H1 (cell line): Measurements from ENCODE around the gene SBF2. TPM values are rescaled to one million over a fixed set of nuclear protein-coding genes. Genes with fewer than 3 reads are reported as not detected.

Source experiments
- CTCF ChIA-PET: fragments of 300-600 bp; sonication (Branson Sonifier 250); formaldehyde crosslinking; loops from one replicate; lab custom pipeline; 2021; ENCODE audit not compliant: partially characterized antibody; lab: Charles Lee
- POLR2A ChIA-PET: fragments of 300-600 bp; sonication (Branson Sonifier 250); formaldehyde crosslinking; loops from one replicate; lab custom pipeline; 2021; ENCODE audit warnings: inconsistent platforms; ENCODE audit not compliant: partially characterized antibody; lab: Charles Lee
- DNase-seq, 2 experiments: peaks; one replicate each; pipeline versions ENCODE4 v3.0.0 to v3.0.0-alpha.2; 2010 to 2022; ENCODE audit warnings: low spot score in 2 of 2, low read depth in 1 of 2, mixed read lengths in 1 of 2
- FAIRE-seq: peaks from 2 replicates; lab custom pipeline; 2011; peaks lifted over from hg19 to GRCh38; lab: Jason Lieb, UNC
- H2AFZ ChIP-seq: 2 replicates; pipeline ENCODE4 v1.8.1; 2012; ENCODE audit warnings: low read length, inconsistent platforms
- H2AK5ac ChIP-seq: 2 replicates; pipeline ENCODE4 v1.6.1; 2013; ENCODE audit warnings: low read depth, low read length
- H2BK120ac ChIP-seq: replicated peaks from 2 replicates; pipeline ENCODE3; 2013; ENCODE audit warnings: low read depth, low read length, inconsistent platforms
- H2BK12ac ChIP-seq: 2 replicates; pipeline ENCODE4 v1.6.1; 2013; ENCODE audit warnings: low read depth, low read length
- H2BK15ac ChIP-seq: 2 replicates; pipeline ENCODE4 v1.6.1; 2013; ENCODE audit warnings: low read length
- H2BK20ac ChIP-seq: 2 replicates; pipeline ENCODE4 v1.6.1; 2013; ENCODE audit warnings: low read length
- H2BK5ac ChIP-seq: 2 replicates; pipeline ENCODE4 v1.6.1; 2013; ENCODE audit warnings: low read depth, low read length
- H3K14ac ChIP-seq: 2 replicates; pipeline ENCODE4 v1.6.1; 2013; ENCODE audit warnings: inconsistent platforms; ENCODE audit not compliant: insufficient read length
- H3K18ac ChIP-seq: 2 replicates; pipeline ENCODE4 v1.6.1; 2013; ENCODE audit warnings: low read length; ENCODE audit errors: extremely low read depth
- H3K23ac ChIP-seq: 2 replicates; pipeline ENCODE4 v1.6.1; 2013; ENCODE audit warnings: inconsistent platforms; ENCODE audit not compliant: insufficient read length
- H3K23me2 ChIP-seq: 2 replicates; pipeline ENCODE4 v1.6.1; 2013; ENCODE audit warnings: low read depth, low read length
- H3K27ac ChIP-seq: 2 replicates; pipeline ENCODE4 v1.6.1; 2011; ENCODE audit warnings: low read depth, low read length, inconsistent platforms
- H3K27me3 ChIP-seq, 4 experiments: replicated peaks in 1 of 4; 1 replicate in 1 of 4; 2 replicates in 3 of 4; pipeline versions ENCODE4 v1.6.1 to v1.8.1; 2011 to 2013; ENCODE audit warnings: low read length in 3 of 4, mild to moderate bottlenecking in 3 of 4, inconsistent platforms in 2 of 4, mixed read lengths in 2 of 4, moderate library complexity in 1 of 4; ENCODE audit not compliant: control insufficient read depth in 3 of 4, insufficient read depth in 3 of 4; ENCODE audit errors: extremely low read depth in 1 of 4
- H3K36me3 ChIP-seq, 4 experiments: 2 replicates each; pipeline versions ENCODE4 v1.6.1 to v1.8.1; 2011 to 2013; ENCODE audit warnings: mild to moderate bottlenecking in 4 of 4, low read length in 3 of 4, moderate library complexity in 2 of 4, control low read depth in 1 of 4, inconsistent platforms in 1 of 4; ENCODE audit not compliant: insufficient read depth in 4 of 4, control insufficient read depth in 2 of 4
- H3K4ac ChIP-seq: replicated peaks from 2 replicates; pipeline ENCODE3; 2013; ENCODE audit warnings: low read length, low read depth, mixed read lengths, inconsistent platforms; ENCODE audit not compliant: insufficient read length
- H3K4me1 ChIP-seq, 4 experiments: replicated peaks in 1 of 4; 1 replicate in 1 of 4; 2 replicates in 3 of 4; pipeline versions ENCODE4 v1.6.1 to v1.8.1; 2011 to 2013; ENCODE audit warnings: low read length in 3 of 4, inconsistent platforms in 2 of 4, mixed read lengths in 1 of 4; ENCODE audit not compliant: insufficient read depth in 4 of 4, control insufficient read depth in 3 of 4
- H3K4me2 ChIP-seq, 2 experiments: 2 replicates each; pipeline versions ENCODE4 v1.6.1 to v1.8.1; 2011 to 2013; ENCODE audit warnings: low read depth in 2 of 2, low read length in 2 of 2, control low read depth in 1 of 2, inconsistent platforms in 1 of 2, mild to moderate bottlenecking in 1 of 2; ENCODE audit not compliant: insufficient read depth in 1 of 2
- H3K4me3 ChIP-seq, 4 experiments: fragments of 200-600, 300-600 bp in 1 of 4; sonication (generic), shearing (Covaris generic), sonication (Bioruptor Twin) in 1 of 4; 2 replicates each; pipeline versions ENCODE4 v1.5.1 to v1.8.1; 2011 to 2016; ENCODE audit warnings: low read length in 4 of 4, low read depth in 3 of 4, control low read depth in 2 of 4, inconsistent platforms in 2 of 4, mild to moderate bottlenecking in 2 of 4, mixed read lengths in 1 of 4, moderate library complexity in 1 of 4; ENCODE audit not compliant: insufficient read depth in 2 of 4; ENCODE audit errors: extremely low read depth in 1 of 4
- H3K56ac ChIP-seq: replicated peaks from 2 replicates; pipeline ENCODE3; 2013; ENCODE audit warnings: low read depth, mild to moderate bottlenecking, mixed read lengths, low read length, inconsistent platforms; ENCODE audit not compliant: insufficient read length
- H3K79me1 ChIP-seq: 2 replicates; pipeline ENCODE4 v1.6.1; 2013; ENCODE audit warnings: low read depth, low read length, control low read depth
- H3K79me2 ChIP-seq, 2 experiments: 2 replicates each; pipeline versions ENCODE4 v1.6.1 to v1.8.1; 2012 to 2013; ENCODE audit warnings: low read length in 2 of 2, mild to moderate bottlenecking in 2 of 2, inconsistent platforms in 1 of 2; ENCODE audit not compliant: insufficient read depth in 2 of 2, control insufficient read depth in 1 of 2
- H3K9ac ChIP-seq, 4 experiments: replicated peaks in 1 of 4; 1 replicate in 1 of 4; 2 replicates in 3 of 4; pipeline versions ENCODE4 v1.6.1 to v1.8.1; 2011 to 2013; ENCODE audit warnings: low read depth in 3 of 4, low read length in 3 of 4, control low read depth in 2 of 4, mild to moderate bottlenecking in 2 of 4, moderate library complexity in 2 of 4, inconsistent platforms in 1 of 4; ENCODE audit errors: extremely low read depth in 1 of 4
- H3K9me3 ChIP-seq, 2 experiments: 2 replicates each; pipeline versions ENCODE4 v1.6.1 to v1.8.1; 2012 to 2013; ENCODE audit warnings: mild to moderate bottlenecking in 2 of 2, moderate library complexity in 2 of 2, control low read depth in 1 of 2, inconsistent platforms in 1 of 2, low read depth in 1 of 2, low read length in 1 of 2, mixed read lengths in 1 of 2; ENCODE audit not compliant: insufficient read depth in 2 of 2
- H4K20me1 ChIP-seq, 2 experiments: replicated peaks in 1 of 2; 2 replicates each; pipeline versions ENCODE3 to v1.8.1; 2011 to 2013; ENCODE audit warnings: inconsistent platforms in 2 of 2, low read length in 2 of 2, mild to moderate bottlenecking in 1 of 2; ENCODE audit not compliant: insufficient read depth in 2 of 2, control insufficient read depth in 1 of 2
- H4K5ac ChIP-seq: 2 replicates; pipeline ENCODE4 v1.6.1; 2013; ENCODE audit warnings: low read length, low read depth, mixed read lengths, inconsistent platforms; ENCODE audit not compliant: insufficient read length
- H4K8ac ChIP-seq: 2 replicates; pipeline ENCODE4 v1.8.0; 2013; ENCODE audit warnings: mild to moderate bottlenecking, moderate library complexity, low read length, inconsistent platforms; ENCODE audit not compliant: insufficient read depth; ENCODE audit errors: extremely low read depth
- H4K91ac ChIP-seq: replicated peaks from 2 replicates; pipeline ENCODE3; 2013; ENCODE audit warnings: low read length, mixed read lengths, inconsistent platforms; ENCODE audit not compliant: insufficient read length
- BCL11A ChIP-seq, 2 experiments: IDR thresholded peaks; one replicate each; pipeline ENCODE4 v1.6.1; 2011; ENCODE audit warnings: low read depth in 2 of 2, low read length in 2 of 2, mild to moderate bottlenecking in 2 of 2
- BRCA1 ChIP-seq: IDR thresholded peaks from 2 replicates; pipeline ENCODE4 v1.6.1; 2012; ENCODE audit warnings: low read depth, low read length, improper control_type of control experiment
- CTBP2 ChIP-seq: IDR thresholded peaks from 2 replicates; pipeline ENCODE4 v1.7.0; 2011; ENCODE audit warnings: borderline replicate concordance, mild to moderate bottlenecking, moderate library complexity, mixed read lengths, low read length; ENCODE audit not compliant: insufficient read depth, insufficient read length
- EGR1 ChIP-seq: IDR thresholded peaks from 2 replicates; pipeline ENCODE4 v1.6.1; 2011; ENCODE audit warnings: low read depth, low read length, borderline replicate concordance
- FOSL1 ChIP-seq: IDR thresholded peaks from 2 replicates; pipeline ENCODE4 v1.6.1; 2011; ENCODE audit warnings: mild to moderate bottlenecking, low read depth, low read length, moderate library complexity; ENCODE audit not compliant: insufficient read depth
- POU5F1 ChIP-seq: IDR thresholded peaks from 2 replicates; pipeline ENCODE4 v1.6.1; 2011; ENCODE audit warnings: low read depth, mild to moderate bottlenecking, low read length, moderate library complexity
- RXRA ChIP-seq: IDR thresholded peaks from 2 replicates; pipeline ENCODE4 v1.6.1; 2011; ENCODE audit warnings: low read depth, mild to moderate bottlenecking, low read length, moderate library complexity; ENCODE audit not compliant: insufficient read depth
- SAP30 ChIP-seq: fragments of 300-600 bp; sonication (generic); IDR thresholded peaks from 2 replicates; pipeline ENCODE4 v1.7.1; 2012; ENCODE audit warnings: low read length, moderate library complexity, mild to moderate bottlenecking, inconsistent platforms; ENCODE audit not compliant: insufficient read depth, insufficient replicate concordance
- TAF7 ChIP-seq: optimal IDR thresholded peaks from 2 replicates; pipeline ENCODE3; 2011; ENCODE audit warnings: low read depth, mild to moderate bottlenecking, inconsistent platforms, low read length, moderate library complexity, borderline replicate concordance
- TBP ChIP-seq: IDR thresholded peaks from 2 replicates; pipeline ENCODE4 v1.6.1; 2011; ENCODE audit warnings: low read depth, low read length, improper control_type of control experiment
- TCF12 ChIP-seq: IDR thresholded peaks from 2 replicates; pipeline ENCODE4 v1.6.1; 2011; ENCODE audit warnings: low read depth, mild to moderate bottlenecking, low read length
- TEAD4 ChIP-seq: IDR thresholded peaks from 2 replicates; pipeline ENCODE4 v1.6.1; 2012; ENCODE audit warnings: low read depth, low read length, inconsistent platforms, mixed read lengths
- ZNF274 ChIP-seq: IDR thresholded peaks from 2 replicates; pipeline ENCODE4 v1.7.0; 2012; ENCODE audit warnings: low read length, borderline replicate concordance; ENCODE audit errors: extremely low read depth
- WGBS, 2 experiments: shearing (Covaris generic) in 1 of 2; methylation state at CpG; one replicate each; pipeline versions ENCODE4 v1.1.6 to v1.1.7; 2013 to 2015; ENCODE audit warnings: low lambda C conversion rate in 2 of 2, mixed read lengths in 2 of 2, inconsistent platforms in 1 of 2, low coverage in 1 of 2, missing lambda C conversion rate in 1 of 2; ENCODE audit not compliant: insufficient replicate concordance in 2 of 2, insufficient coverage in 1 of 2, insufficient read length in 1 of 2; ENCODE audit errors: extremely low coverage in 1 of 2, missing lambda C conversion rate in 1 of 2; 5-methylcytosine and 5-hydroxymethylcytosine counted together
- polyA plus RNA-seq, 7 experiments: library from polyadenylated mRNA; depleted of rRNA in 3 of 7; stranded (reverse) in 5 of 7; unstranded in 2 of 7; fragments of >200 nt in 5 of 7; fragments of 200-250 nt in 2 of 7; gene quantifications; 1 replicate in 5 of 7; 2 replicates in 1 of 7; 4 replicates in 1 of 7; pipeline versions ENCODE4 v1.2.1 to v1.2.3, GENCODE V29; 2011 to 2013; ENCODE audit warnings: missing spikeins in 2 of 7, mixed read lengths in 2 of 7
- total RNA-seq: library from RNA; stranded (reverse); fragmentation: NEBNext Ultra II Directional; extraction: Animal tissue kit (Norgen Biotek cat#: 25700); gene quantifications from 2 replicates; pipeline ENCODE4 v1.2.1, GENCODE V29; 2021
- TF ChIP-seq, protein P1 (sequence below): IDR thresholded peaks from 2 replicates; pipeline ENCODE4 v1.6.1; 2011; ENCODE audit warnings: low read depth, mild to moderate bottlenecking, low read length; ENCODE audit not compliant: insufficient read depth

SBF2 gene
- total and polyA plus RNA-seq, 2 of the 8 experiments (the other 6 are each of a cell fraction or from before 2014, with no cell fraction given), result 36.7 to 50.5 TPM

DNA sequence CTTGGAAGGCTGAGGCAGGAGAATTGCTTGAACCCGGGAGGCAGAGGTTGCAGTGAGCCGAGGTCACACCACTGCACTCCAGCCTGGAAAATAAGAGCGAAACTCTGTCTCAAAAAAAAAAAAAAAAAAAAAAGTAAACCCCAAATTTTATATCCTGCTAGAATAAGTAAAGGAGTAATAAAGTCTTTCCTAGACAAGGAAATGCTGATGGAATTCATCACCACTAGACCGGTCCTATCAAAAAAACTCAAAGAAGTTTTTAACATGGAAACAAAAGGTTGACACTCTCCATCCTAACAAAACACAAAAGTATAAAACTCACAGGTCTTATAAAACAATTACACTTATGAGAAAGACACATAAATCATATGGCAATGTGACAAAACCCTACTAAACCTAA is 213.9 kb downstream of the SBF2 start:
- Histone ChIP-seq H3K4me3 (no peak overlapping the region), H3K79me1 (no peaks in the 10 kb centered on the region), H3K4me1 (peaks cover 0 to 4% (median 0%) of the 10 kb centered on the region in 4 experiments; a peak in 4 of 7 replicates), H2BK15ac (no peak overlapping the region), H2AK5ac (no peak overlapping the region), H3K14ac (no peak overlapping the region), H2BK20ac (no peak overlapping the region), H3K27me3 (no peaks in the 10 kb centered on the region), H4K20me1 (no peaks in the 10 kb centered on the region), H4K8ac (no peak overlapping the region), H2BK5ac (no peak overlapping the region), H3K27ac (no peak overlapping the region), H3K4ac (no peak overlapping the region), H4K91ac (no peak overlapping the region), H2BK120ac (no peak overlapping the region), H4K5ac (no peak overlapping the region), H2AFZ (no peak overlapping the region), H3K9me3 (0 out of 4 replicates have a peak, but pooled peaks cover 0 to 4% of the 10 kb centered on the region in 2 experiments), H3K9ac (no peak overlapping the region), H3K4me2 (no peak overlapping the region), H3K18ac (no peak overlapping the region), H3K36me3 (no peaks in the 10 kb centered on the region), H3K56ac (no peak overlapping the region), H3K79me2 (peaks cover 0 to 17% of the 10 kb centered on the region in 2 experiments; a peak in 2 of 4 replicates), H3K23ac (no peak overlapping the region), H3K23me2 (no peaks in the 10 kb centered on the region), H2BK12ac (no peak overlapping the region)
- DNase-seq, result no peak
- WGBS, 2 experiments, result 93% methylated on average over 3 of the region's 4 CpGs; no CpG with 5 or more reads in 1 of the 2 experiments
- ChIA-PET CTCF (no interaction called here), POLR2A (no interaction called here)
- FAIRE-seq, result no peak
- TF ChIP-seq, protein P1, sequence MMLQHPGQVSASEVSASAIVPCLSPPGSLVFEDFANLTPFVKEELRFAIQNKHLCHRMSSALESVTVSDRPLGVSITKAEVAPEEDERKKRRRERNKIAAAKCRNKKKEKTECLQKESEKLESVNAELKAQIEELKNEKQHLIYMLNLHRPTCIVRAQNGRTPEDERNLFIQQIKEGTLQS, result no peak
- TF ChIP-seq RXRA (no peak), SAP30 (no peak), BRCA1 (no peak), POU5F1 (no peak), FOSL1 (no peak), TCF12 (no peak), TBP (no peak), TEAD4 (no peak), ZNF274 (no peak), BCL11A (IDR thresholded peaks at IDR 0.05; ENCODE audit: low read depth in 2 of 2, low read length in 2 of 2) (no peak), EGR1 (no peak), CTBP2 (no peak), TAF7 (no peak)
